ENCODE data around the gene SERAC1. TPM values are rescaled to one million over a fixed set of nuclear protein-coding genes. Genes with fewer than 3 reads are reported as not detected.
"Not testable (repeated sequence)": the region's sequence is repeated elsewhere in the genome, so short reads cannot be mapped to it uniquely, and the experiment has no call there.

SERAC1 gene
- polyA plus RNA-seq, 1 donor: 6.9 TPM

- Histone ChIP-seq H3K4me1 (ENCODE audit: control insufficient read depth, insufficient read depth, low read length) (no peaks in the 10 kb centered on the region), H3K36me3 (ENCODE audit: control insufficient read depth, insufficient read depth, low read length) (peaks cover 8% of the 10 kb centered on the region), H3K27ac (ENCODE audit: low read length) (no peak overlapping the region), H3K27me3 (ENCODE audit: control insufficient read depth, insufficient read depth, low read length) (no peaks in the 10 kb centered on the region), H3K9me3 (ENCODE audit: control insufficient read depth, low read depth, low read length) (no peaks in the 10 kb centered on the region), H3K4me3 (ENCODE audit: low read length) (no peak overlapping the region)
- no peak for DNase-seq
- WGBS (ENCODE audit: insufficient coverage, low lambda C conversion rate): no CpG with 5 or more reads among the region's 2 CpGs
These were observed 6.5 kb upstream of the SERAC1 start for GRCh38 chr6:158174514-158174913.

- no peaks in the 10 kb centered on the region for H3K27me3 ChIP-seq (ENCODE audit: control insufficient read depth, insufficient read depth, low read length)
- no CpG with 5 or more reads among the region's 2 CpGs for WGBS (ENCODE audit: insufficient coverage, low lambda C conversion rate)
- H3K4me1 ChIP-seq (ENCODE audit: control insufficient read depth, insufficient read depth, low read length): no peaks in the 10 kb centered on the region
- H3K4me3 ChIP-seq (ENCODE audit: low read length): no peak overlapping the region
- no peak for DNase-seq
- no peaks in the 10 kb centered on the region for H3K9me3 ChIP-seq (ENCODE audit: control insufficient read depth, low read depth, low read length)
- no peak overlapping the region for H3K27ac ChIP-seq (ENCODE audit: low read length)
- peaks cover 8% of the 10 kb centered on the region for H3K36me3 ChIP-seq (ENCODE audit: control insufficient read depth, insufficient read depth, low read length)
These were observed 6.0 kb upstream of the SERAC1 start for GRCh38 chr6:158174024-158174423.

DNA sequence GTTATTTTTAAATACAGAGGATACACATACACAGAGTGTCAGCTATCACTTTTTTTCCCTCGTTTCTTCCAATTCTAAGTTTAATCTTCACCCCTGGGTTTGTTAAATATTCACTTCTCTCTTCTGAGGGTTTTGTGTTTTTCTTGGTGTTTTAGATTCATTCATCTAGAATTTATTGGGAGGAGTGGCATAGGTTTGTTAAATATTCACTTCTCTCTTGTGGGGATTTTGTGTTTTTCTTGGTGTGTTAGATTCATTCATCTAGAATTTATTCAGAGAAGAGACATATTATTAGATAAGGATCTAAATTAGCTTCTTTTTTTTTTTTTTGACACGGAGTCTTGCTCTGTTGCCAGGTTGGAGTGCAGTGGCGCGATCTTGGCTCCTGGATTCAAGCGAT lies 3.9 kb upstream of the SERAC1 start:
- H3K27me3 ChIP-seq (ENCODE audit: control insufficient read depth, insufficient read depth, low read length): no peaks in the 10 kb centered on the region
- no peak overlapping the region for H3K4me3 ChIP-seq (ENCODE audit: low read length)
- H3K36me3 ChIP-seq (ENCODE audit: control insufficient read depth, insufficient read depth, low read length): peaks cover 8% of the 10 kb centered on the region
- 11% methylated on average over 1 of the region's 5 CpGs for WGBS (ENCODE audit: insufficient coverage, low lambda C conversion rate)
- no peak for DNase-seq
- H3K27ac ChIP-seq (ENCODE audit: low read length): no peak overlapping the region
- no peaks in the 10 kb centered on the region for H3K4me1 ChIP-seq (ENCODE audit: control insufficient read depth, insufficient read depth, low read length)
- no peaks in the 10 kb centered on the region for H3K9me3 ChIP-seq (ENCODE audit: control insufficient read depth, low read depth, low read length)

DNA sequence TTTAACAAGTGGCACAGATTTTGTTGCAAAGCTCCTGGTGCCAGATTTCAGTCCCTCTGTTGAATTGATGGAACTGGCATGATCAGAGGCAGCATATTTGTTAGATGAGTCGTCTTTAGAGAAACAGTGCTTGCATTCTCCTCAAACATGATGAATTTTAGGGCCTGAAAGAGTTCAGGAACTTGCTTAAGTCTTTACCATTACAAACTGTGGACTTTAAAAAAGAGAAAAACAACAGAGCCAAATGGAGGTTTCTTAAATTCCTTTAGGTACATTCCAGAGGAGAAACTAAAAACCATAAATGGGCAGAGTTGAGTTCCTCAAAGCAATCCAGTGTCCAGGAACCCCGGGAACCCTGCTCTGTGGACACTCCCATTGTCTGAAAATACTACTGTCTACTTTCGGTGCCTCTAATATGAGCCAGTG lies 2.6 kb upstream of the SERAC1 start:
- DNase-seq: no peak
- no peak overlapping the region for H3K27ac ChIP-seq (ENCODE audit: low read length)
- no peaks in the 10 kb centered on the region for H3K27me3 ChIP-seq (ENCODE audit: control insufficient read depth, insufficient read depth, low read length)
- H3K36me3 ChIP-seq (ENCODE audit: control insufficient read depth, insufficient read depth, low read length): peaks cover 5% of the 10 kb centered on the region
- no peaks in the 10 kb centered on the region for H3K4me1 ChIP-seq (ENCODE audit: control insufficient read depth, insufficient read depth, low read length)
- H3K9me3 ChIP-seq (ENCODE audit: control insufficient read depth, low read depth, low read length): no peaks in the 10 kb centered on the region
- no peak overlapping the region for H3K4me3 ChIP-seq (ENCODE audit: low read length)
- 50% methylated on average over 1 of the region's 3 CpGs for whole genome bisulfite sequencing (ENCODE audit: insufficient coverage, low lambda C conversion rate)

- H3K27me3 ChIP-seq (ENCODE audit: control insufficient read depth, insufficient read depth, low read length); DNase-seq; H3K36me3 ChIP-seq (ENCODE audit: control insufficient read depth, insufficient read depth, low read length); H3K27ac ChIP-seq (ENCODE audit: low read length); H3K4me1 ChIP-seq (ENCODE audit: control insufficient read depth, insufficient read depth, low read length); H3K9me3 ChIP-seq (ENCODE audit: control insufficient read depth, low read depth, low read length); H3K4me3 ChIP-seq (ENCODE audit: low read length): not testable (repeated sequence)
- WGBS (ENCODE audit: insufficient coverage, low lambda C conversion rate): no CpG with 5 or more reads among the region's 6 CpGs
These were observed 1.6 kb upstream of the SERAC1 start for GRCh38 chr6:158169634-158170033.

- H3K4me1 ChIP-seq (ENCODE audit: control insufficient read depth, insufficient read depth, low read length): peaks cover 4% of the 10 kb centered on the region
- WGBS (ENCODE audit: insufficient coverage, low lambda C conversion rate): no CpG with 5 or more reads among the region's 1 CpG
- no peak overlapping the region for H3K4me3 ChIP-seq (ENCODE audit: low read length)
- H3K27me3 ChIP-seq (ENCODE audit: control insufficient read depth, insufficient read depth, low read length): no peaks in the 10 kb centered on the region
- no peak overlapping the region for H3K27ac ChIP-seq (ENCODE audit: low read length)
- H3K9me3 ChIP-seq (ENCODE audit: control insufficient read depth, low read depth, low read length): no peaks in the 10 kb centered on the region
- peak in 1 of 2 donors; percentile 11 for DNase-seq
- H3K36me3 ChIP-seq (ENCODE audit: control insufficient read depth, insufficient read depth, low read length): no peaks in the 10 kb centered on the region
These were observed 2.1 kb downstream of the SERAC1 start for GRCh38 chr6:158165919-158166416.

DNA sequence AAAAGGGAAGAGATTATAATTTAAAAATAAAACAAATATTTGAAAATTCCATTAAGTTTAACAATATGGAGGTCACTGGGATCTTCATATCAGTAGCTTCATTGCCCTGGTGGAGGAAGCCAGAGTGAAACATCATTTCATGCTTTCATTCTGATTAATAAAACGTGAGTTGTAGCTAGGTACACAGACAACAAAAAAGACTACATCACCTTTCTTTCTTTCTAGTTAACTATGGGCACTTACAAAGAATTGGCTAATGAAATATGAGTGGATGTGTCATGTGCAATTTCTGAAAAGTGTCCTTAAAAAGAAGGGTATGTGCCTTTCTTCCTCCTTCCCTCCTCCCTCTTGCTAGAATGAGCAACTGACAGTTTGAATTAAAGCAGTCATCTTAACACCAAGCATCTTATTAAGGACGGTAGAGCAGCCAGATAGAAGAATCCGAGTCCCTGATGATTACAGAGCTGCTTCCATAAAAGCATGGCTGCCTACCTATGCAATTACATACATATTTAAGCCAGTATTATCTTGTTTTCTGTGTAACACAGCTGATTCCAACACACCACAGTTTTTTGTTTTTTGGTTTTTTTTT lies 3.4 kb downstream of the SERAC1 start:
- WGBS (ENCODE audit: insufficient coverage, low lambda C conversion rate): 100% methylated on average over 1 of the region's 3 CpGs

DNA sequence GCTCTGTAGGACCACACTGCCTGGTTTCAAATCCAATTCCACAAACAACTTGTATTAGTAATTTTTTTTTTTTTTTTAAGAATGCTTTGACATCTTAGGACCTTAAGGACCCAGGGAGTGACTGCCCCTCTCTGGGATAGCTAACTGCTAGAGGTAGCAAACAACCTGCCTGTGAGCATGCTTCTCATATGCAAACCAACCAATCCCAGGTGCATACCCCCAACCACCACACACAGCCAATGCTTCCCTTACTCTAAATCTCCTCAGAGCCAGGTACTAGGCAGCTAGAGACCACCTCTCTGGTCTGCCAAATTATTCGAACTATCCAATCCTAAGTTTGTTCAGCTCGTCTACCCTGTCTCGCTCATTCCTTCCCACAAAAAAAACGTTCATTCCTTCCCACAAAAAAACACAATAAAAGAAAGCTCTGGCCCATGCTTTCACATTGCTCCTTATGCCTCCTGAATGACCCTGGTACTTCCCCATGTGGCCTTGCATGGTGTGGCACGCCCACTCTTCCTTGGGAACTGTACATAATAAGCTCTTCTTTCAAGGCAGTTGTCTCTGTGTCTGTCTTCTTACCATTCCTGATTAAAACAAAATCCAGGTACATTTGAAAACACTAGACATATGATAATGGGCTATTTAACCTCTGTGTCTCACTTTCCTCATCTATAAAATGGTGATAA lies 6.4 kb downstream of the SERAC1 start:
- H3K36me3 ChIP-seq (ENCODE audit: control insufficient read depth, insufficient read depth, low read length): no peaks in the 10 kb centered on the region
- peaks cover 4% of the 10 kb centered on the region for H3K4me1 ChIP-seq (ENCODE audit: control insufficient read depth, insufficient read depth, low read length)
- DNase-seq: peak in 1 of 2 donors; percentile 29
- H3K27ac ChIP-seq (ENCODE audit: low read length): no peak overlapping the region
- no peak overlapping the region for H3K4me3 ChIP-seq (ENCODE audit: low read length)
- H3K27me3 ChIP-seq (ENCODE audit: control insufficient read depth, insufficient read depth, low read length): no peaks in the 10 kb centered on the region
- no peaks in the 10 kb centered on the region for H3K9me3 ChIP-seq (ENCODE audit: control insufficient read depth, low read depth, low read length)
- WGBS (ENCODE audit: insufficient coverage, low lambda C conversion rate): 50% methylated on average over 1 of the region's 5 CpGs

More for the DNA sequence above, 3.4 kb downstream of the SERAC1 start:
- Histone ChIP-seq H3K4me1 (ENCODE audit: control insufficient read depth, insufficient read depth, low read length) (peaks cover 4% of the 10 kb centered on the region), H3K27ac (ENCODE audit: low read length) (no peak overlapping the region), H3K9me3 (ENCODE audit: control insufficient read depth, low read depth, low read length) (no peaks in the 10 kb centered on the region), H3K4me3 (ENCODE audit: low read length) (no peak overlapping the region), H3K27me3 (ENCODE audit: control insufficient read depth, insufficient read depth, low read length) (no peaks in the 10 kb centered on the region), H3K36me3 (ENCODE audit: control insufficient read depth, insufficient read depth, low read length) (no peaks in the 10 kb centered on the region)
- no peak for DNase-seq

- Histone ChIP-seq H3K27ac (ENCODE audit: low read length) (no peak overlapping the region), H3K4me3 (ENCODE audit: low read length) (no peak overlapping the region), H3K36me3 (ENCODE audit: control insufficient read depth, insufficient read depth, low read length) (no peaks in the 10 kb centered on the region), H3K4me1 (ENCODE audit: control insufficient read depth, insufficient read depth, low read length) (peaks cover 4% of the 10 kb centered on the region), H3K9me3 (ENCODE audit: control insufficient read depth, low read depth, low read length) (no peaks in the 10 kb centered on the region), H3K27me3 (ENCODE audit: control insufficient read depth, insufficient read depth, low read length) (no peaks in the 10 kb centered on the region)
- no peak for DNase-seq
- no CpG with 5 or more reads among the region's 3 CpGs for WGBS (ENCODE audit: insufficient coverage, low lambda C conversion rate)
These were observed 7.0 kb downstream of the SERAC1 start for GRCh38 chr6:158160932-158161539.

- peaks cover 4% of the 10 kb centered on the region for H3K36me3 ChIP-seq (ENCODE audit: control insufficient read depth, insufficient read depth, low read length)
- H3K9me3 ChIP-seq (ENCODE audit: control insufficient read depth, low read depth, low read length): no peaks in the 10 kb centered on the region
- no peak for DNase-seq
- H3K4me1 ChIP-seq (ENCODE audit: control insufficient read depth, insufficient read depth, low read length): peaks cover 4% of the 10 kb centered on the region
- 89% methylated on average over 1 of the region's 2 CpGs for WGBS (ENCODE audit: insufficient coverage, low lambda C conversion rate)
- H3K27me3 ChIP-seq (ENCODE audit: control insufficient read depth, insufficient read depth, low read length): no peaks in the 10 kb centered on the region
- H3K27ac ChIP-seq (ENCODE audit: low read length): no peak overlapping the region
- H3K4me3 ChIP-seq (ENCODE audit: low read length): no peak overlapping the region
These were observed 9.3 kb downstream of the SERAC1 start for GRCh38 chr6:158158748-158159147.

Data from large intestine (tissue), 3 donors.